IMR-90 (cell line): Measurements from ENCODE around the gene DCAKD. TPM values are rescaled to one million over a fixed set of nuclear protein-coding genes. Genes with fewer than 3 reads are reported as not detected.

ENCODE experiments used
- ATAC-seq: fragments of 200-7000 bp; cut with Tn5 transposase; 2 replicates; pipeline ENCODE4 v1.9.1; 2020; ENCODE audit warnings: low read depth, mild to moderate bottlenecking, moderate library complexity
- BruUV-seq: library from RNA; stranded (reverse); fragments of 400-500 nt; replicated peaks from 2 replicates; lab custom pipeline; 2021; lab: Mats Ljungman, UMichigan
- CTCF ChIA-PET: fragments of 300-600 bp; formaldehyde crosslinking; extraction: SDS; loops from one replicate; lab custom pipeline; 2021; ENCODE audit warnings: antibody characterized with exemption; lab: Yijun Ruan, JAX
- POLR2A ChIA-PET: fragments of 300-600 bp; sonication (Branson Sonifier 250); formaldehyde crosslinking; loops from one replicate; lab custom pipeline; 2022; ENCODE audit warnings: antibody characterized with exemption; ENCODE audit not compliant: unreplicated experiment; lab: Charles Lee
- DNase-seq: peaks from one replicate; pipeline ENCODE4 v3.0.0; 2013
- H2AFZ ChIP-seq: replicated peaks from 2 replicates; pipeline ENCODE3; 2013; ENCODE audit warnings: low read length, mild to moderate bottlenecking; ENCODE audit not compliant: poor library complexity
- H2AK5ac ChIP-seq: 2 replicates; pipeline ENCODE4 v1.6.1; 2013; ENCODE audit warnings: low read depth, low read length, inconsistent platforms
- H2AK9ac ChIP-seq: replicated peaks from 2 replicates; pipeline ENCODE3; 2013; ENCODE audit warnings: mild to moderate bottlenecking, low read depth, low read length, moderate library complexity; ENCODE audit not compliant: poor library complexity
- H2BK120ac ChIP-seq: 2 replicates; pipeline ENCODE4 v1.6.1; 2013; ENCODE audit warnings: low read depth, low read length, inconsistent platforms
- H2BK15ac ChIP-seq: 3 replicates; pipeline ENCODE4 v1.6.1; 2013; ENCODE audit warnings: low read depth, low read length, inconsistent platforms
- H2BK20ac ChIP-seq: 2 replicates; pipeline ENCODE4 v1.6.1; 2013; ENCODE audit warnings: low read depth, mild to moderate bottlenecking, inconsistent platforms, low read length, moderate library complexity
- H2BK5ac ChIP-seq: 2 replicates; pipeline ENCODE4 v1.6.1; 2013; ENCODE audit warnings: mild to moderate bottlenecking, low read depth, low read length, inconsistent platforms; ENCODE audit not compliant: poor library complexity, severe bottlenecking
- H3K14ac ChIP-seq: replicated peaks from 2 replicates; pipeline ENCODE4 v1.6.1; 2013; ENCODE audit warnings: low read depth, low read length, inconsistent platforms
- H3K18ac ChIP-seq: 2 replicates; pipeline ENCODE4 v1.6.1; 2013; ENCODE audit warnings: low read depth, low read length, control low read depth
- H3K23ac ChIP-seq: 2 replicates; pipeline ENCODE4 v1.6.1; 2013; ENCODE audit warnings: low read depth, low read length, inconsistent platforms
- H3K27ac ChIP-seq: 2 replicates; pipeline ENCODE4 v1.5.1; 2013; ENCODE audit warnings: mild to moderate bottlenecking, control low read depth, low read length; ENCODE audit not compliant: insufficient read depth
- H3K27me3 ChIP-seq: 2 replicates; pipeline ENCODE4 v1.6.1; 2013; ENCODE audit warnings: low read length; ENCODE audit not compliant: control insufficient read depth, insufficient read depth
- H3K36me3 ChIP-seq: 2 replicates; pipeline ENCODE4 v1.6.1; 2013; ENCODE audit warnings: low read length, mixed read lengths; ENCODE audit not compliant: control insufficient read depth, insufficient read depth
- H3K4ac ChIP-seq: 2 replicates; pipeline ENCODE4 v1.6.1; 2013; ENCODE audit warnings: low read depth, low read length, inconsistent platforms
- H3K4me1 ChIP-seq: 2 replicates; pipeline ENCODE4 v1.6.1; 2013; ENCODE audit warnings: low read length, mixed read lengths; ENCODE audit not compliant: control insufficient read depth, insufficient read depth
- H3K4me2 ChIP-seq: 2 replicates; pipeline ENCODE4 v1.6.1; 2013; ENCODE audit warnings: low read depth, mild to moderate bottlenecking, control low read depth, low read length, moderate library complexity
- H3K4me3 ChIP-seq: 2 replicates; pipeline ENCODE4 v1.5.1; 2013; ENCODE audit warnings: low read depth, mild to moderate bottlenecking, control low read depth, low read length, moderate library complexity; ENCODE audit not compliant: insufficient read depth
- H3K56ac ChIP-seq: 2 replicates; pipeline ENCODE4 v1.6.1; 2013; ENCODE audit warnings: low read length, inconsistent platforms; ENCODE audit not compliant: insufficient read depth; ENCODE audit errors: extremely low read depth
- H3K79me1 ChIP-seq, 2 experiments: 2 replicates each; pipeline ENCODE4 v1.6.1; 2013; ENCODE audit warnings: low read length in 2 of 2, inconsistent platforms in 1 of 2, low read depth in 1 of 2
- H3K9ac ChIP-seq: 2 replicates; pipeline ENCODE4 v1.6.1; 2013; ENCODE audit warnings: low read depth, low read length, control low read depth
- H3K9me1 ChIP-seq: 2 replicates; pipeline ENCODE4 v1.6.1; 2013; ENCODE audit warnings: low read length, inconsistent platforms; ENCODE audit not compliant: insufficient read depth
- H3K9me3 ChIP-seq: 2 replicates; pipeline ENCODE4 v1.6.1; 2013; ENCODE audit warnings: low read length; ENCODE audit not compliant: control insufficient read depth, insufficient read depth
- H4K20me1 ChIP-seq: 2 replicates; pipeline ENCODE4 v1.6.1; 2013; ENCODE audit warnings: low read length, inconsistent platforms; ENCODE audit not compliant: insufficient read depth
- H4K5ac ChIP-seq: 2 replicates; pipeline ENCODE4 v1.6.1; 2013; ENCODE audit warnings: mild to moderate bottlenecking, low read depth, low read length, control low read depth
- H4K8ac ChIP-seq, 2 experiments: 2 replicates each; pipeline ENCODE4 v1.6.1; 2013; ENCODE audit warnings: low read depth in 2 of 2, low read length in 2 of 2, control low read depth in 1 of 2, inconsistent platforms in 1 of 2
- H4K91ac ChIP-seq: 2 replicates; pipeline ENCODE4 v1.6.1; 2013; ENCODE audit warnings: low read depth, low read length, inconsistent platforms; ENCODE audit not compliant: insufficient read depth
- BHLHE40 ChIP-seq: fragments of 150-350 bp; IDR thresholded peaks from 2 replicates; pipeline ENCODE4 v1.6.1; 2016; ENCODE audit warnings: mild to moderate bottlenecking, low read depth, low read length
- CTCF ChIP-seq: conservative IDR thresholded peaks from 2 replicates; pipeline ENCODE4 v1.5.1; 2012; ENCODE audit warnings: mild to moderate bottlenecking, low read depth, low read length, improper control_type of control experiment
- ELK1 ChIP-seq: fragments of 150-350 bp; IDR thresholded peaks from 2 replicates; pipeline ENCODE4 v1.6.1; 2016; ENCODE audit warnings: low read depth, mild to moderate bottlenecking, low read length, moderate library complexity, borderline replicate concordance
- FOS ChIP-seq: fragments of 150-350 bp; IDR thresholded peaks from 2 replicates; pipeline ENCODE4 v1.6.1; 2016; ENCODE audit warnings: low read depth, low read length
- MAFK ChIP-seq: IDR thresholded peaks from 2 replicates; pipeline ENCODE4 v1.6.1; 2012; ENCODE audit warnings: low read depth, low read length, improper control_type of control experiment
- MAZ ChIP-seq: IDR thresholded peaks from 2 replicates; pipeline ENCODE4 v1.6.1; 2012; ENCODE audit warnings: low read depth, mild to moderate bottlenecking, low read length, improper control_type of control experiment, moderate library complexity, borderline replicate concordance
- MXI1 ChIP-seq: IDR thresholded peaks from 2 replicates; pipeline ENCODE4 v1.6.1; 2012; ENCODE audit warnings: low read depth, mild to moderate bottlenecking, low read length, moderate library complexity, borderline replicate concordance
- NFE2L2 ChIP-seq: fragments of 150-350 bp; IDR thresholded peaks from 2 replicates; pipeline ENCODE4 v1.6.1; 2016; ENCODE audit warnings: low read depth, mild to moderate bottlenecking, low read length
- POLR2A ChIP-seq: IDR thresholded peaks from 2 replicates; pipeline ENCODE4 v1.6.1; 2012; ENCODE audit warnings: mild to moderate bottlenecking, low read depth, low read length
- RFX5 ChIP-seq: IDR thresholded peaks from 2 replicates; pipeline ENCODE4 v1.8.0; 2012; ENCODE audit warnings: low read depth, mild to moderate bottlenecking, low read length, moderate library complexity
- USF2 ChIP-seq: fragments of 150-350 bp; IDR thresholded peaks from 2 replicates; pipeline ENCODE4 v1.6.1; 2017; ENCODE audit warnings: mild to moderate bottlenecking, antibody characterized with exemption, low read length, low read depth
- WGBS, 2 experiments: methylation state at CpG; one replicate each; pipeline versions ENCODE4 v1.1.5 to v1.1.7; 2013; ENCODE audit warnings: missing lambda C conversion rate in 2 of 2; ENCODE audit not compliant: insufficient read length in 1 of 2; ENCODE audit errors: extremely low coverage in 2 of 2; 5-methylcytosine and 5-hydroxymethylcytosine counted together
- dilution Hi-C: fragments of 300-500 bp; cut with HindIII; formaldehyde crosslinking; loops from one replicate; pipeline ENCODE4 v1.14.3; 2018; ENCODE audit warnings: low sequenced_read_pairs; ENCODE audit not compliant: unreplicated experiment
- in situ Hi-C: fragments of 300-500 bp; cut with MboI; formaldehyde crosslinking; loops from 3 replicates; pipeline ENCODE4 v1.14.3; 2019; ENCODE audit warnings: low sequenced_read_pairs, inconsistent platforms, mixed read lengths
- intact Hi-C: fragments of 100-400 bp; cut with micrococcal nuclease; formaldehyde crosslinking; loops from 2 replicates; pipeline ENCODE4 v1.10.0; 2022
- polyA plus RNA-seq, 3 experiments: library from polyadenylated mRNA; depleted of rRNA; stranded (reverse); fragments of >200 nt; gene quantifications; 2 replicates each; pipeline ENCODE4 v1.2.3, GENCODE V29; 2012; ENCODE audit warnings: low replicate concordance in 1 of 3
- total RNA-seq: library from RNA; depleted of rRNA; stranded (reverse); fragments of >200 nt; gene quantifications from 2 replicates; pipeline ENCODE4 v1.2.3, GENCODE V29; 2012

The DCAKD gene
- total and polyA plus RNA-seq, 2 of the 4 experiments (the other 2 are of a cell fraction): 31.3 to 47.9 TPM

- Histone ChIP-seq H2BK120ac (no peak overlapping the region), H3K4me2 (no peak overlapping the region), H3K9me3 (no peaks in the 10 kb centered on the region), H4K20me1 (peaks cover 5% of the 10 kb centered on the region), H2AK9ac (no peak overlapping the region), H3K36me3 (peaks cover 53% of the 10 kb centered on the region), H3K79me1 (peaks cover 15 to 65% of the 10 kb centered on the region in 2 experiments), H3K9ac (no peak overlapping the region), H3K27ac (peak overlapping the region; percentile 85; the same call in 1 of the 2 replicates), H3K4me1 (peaks cover 23% of the 10 kb centered on the region), H2BK15ac (peak overlapping the region; percentile 31; the same call in 1 of the 3 replicates), H4K5ac (no peak overlapping the region), H3K56ac (no peak overlapping the region), H3K9me1 (peaks cover 24% of the 10 kb centered on the region), H2BK5ac (peak overlapping the region; percentile 63), H2BK20ac (no peak overlapping the region), H3K4ac (peak overlapping the region; percentile 80; the same call in 1 of the 2 replicates), H4K91ac (no peak overlapping the region), H2AFZ (no peak overlapping the region), H2AK5ac (no peak overlapping the region), H3K4me3 (no peak overlapping the region), H3K23ac (peak overlapping the region; percentile 66; the same call in 1 of the 2 replicates), H4K8ac (peak overlapping the region in 1 of 2 experiments; percentile 27; a peak in 1 of 4 replicates), H3K27me3 (no peaks in the 10 kb centered on the region), H3K18ac (no peak overlapping the region), H3K14ac (peak overlapping the region; percentile 63; the same call in 1 of the 2 replicates)
- intact Hi-C loops (no loop called here), dilution Hi-C loops (no loop called here), in situ Hi-C loops (no loop called here)
- BruUV-seq: no TSS peak
- WGBS, 2 experiments: no CpG with 5 or more reads among the region's 6 CpGs
- POLR2A ChIA-PET: interaction anchor here (0.7 to 0.8 kb wide), 2 partner anchors 25 to 26 kb away, joined by 3 to 4 read pairs; partner anchors contain the start of gene NMT1
- CTCF ChIA-PET: interaction anchor here (0.7 to 1.1 kb wide), 2 partner anchors 9 to 12 kb away, joined by 3 read pairs; no protein-coding TSS in a partner anchor
- TF ChIP-seq FOS (no peak), ELK1 (no peak), MAFK (no peak), BHLHE40 (no peak), USF2 (no peak), MXI1 (no peak), CTCF (no peak), NFE2L2 (no peak), POLR2A (no peak), RFX5 (no peak), MAZ (no peak)
- no peak for DNase-seq
- ATAC-seq: no peak
Measured at GRCh38 chr17:45086865-45087503, 35.6 kb upstream of the DCAKD start.
